ENCODE measurements around the gene USP48. TPM values are rescaled to one million over a fixed set of nuclear protein-coding genes. Genes with fewer than 3 reads are reported as not detected.

Gene USP48
- total RNA-seq, 1 donor from 2014 or later: 28.4 TPM

DNA sequence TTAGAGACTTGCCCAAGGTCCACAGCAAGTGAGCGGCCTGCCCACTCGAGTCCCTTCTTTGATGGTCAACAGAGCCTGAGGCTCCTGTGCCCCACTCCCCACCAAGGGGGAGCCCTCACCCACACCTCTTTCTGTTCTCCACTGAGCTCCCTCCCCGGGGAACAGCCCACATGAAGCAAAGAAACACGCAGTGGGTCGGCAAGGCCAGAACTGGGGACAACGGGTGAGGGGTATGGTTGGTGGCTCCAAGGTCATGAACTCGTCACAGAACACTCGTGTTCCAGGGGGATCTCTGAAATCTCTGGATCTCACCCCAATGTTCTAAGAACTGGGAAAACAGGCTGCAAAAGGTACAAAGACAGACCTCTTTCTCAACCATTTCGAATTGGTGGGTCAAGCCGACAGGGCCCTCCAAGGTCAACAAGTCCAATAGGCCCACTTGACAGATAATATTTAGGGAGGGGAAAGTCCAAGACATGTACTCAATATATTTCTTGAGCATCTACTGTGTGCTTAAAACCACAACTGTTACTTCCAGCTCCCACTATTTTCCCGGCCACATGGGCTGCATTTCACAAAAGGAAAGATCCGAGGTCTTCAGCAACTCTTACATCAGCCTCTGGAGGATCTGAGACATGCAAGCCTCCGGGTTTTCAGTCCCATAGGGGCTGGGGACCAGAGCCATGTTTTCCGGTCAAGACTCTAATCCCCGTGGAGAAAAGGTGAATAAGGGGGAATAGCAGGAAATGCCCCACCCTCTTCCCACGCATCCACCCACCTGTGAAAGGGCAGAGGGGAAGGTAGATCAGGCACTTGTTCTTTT, 112.7 kb downstream of the USP48 start:
- DNase-seq (ENCODE audit: low read depth): no peak

DNA sequence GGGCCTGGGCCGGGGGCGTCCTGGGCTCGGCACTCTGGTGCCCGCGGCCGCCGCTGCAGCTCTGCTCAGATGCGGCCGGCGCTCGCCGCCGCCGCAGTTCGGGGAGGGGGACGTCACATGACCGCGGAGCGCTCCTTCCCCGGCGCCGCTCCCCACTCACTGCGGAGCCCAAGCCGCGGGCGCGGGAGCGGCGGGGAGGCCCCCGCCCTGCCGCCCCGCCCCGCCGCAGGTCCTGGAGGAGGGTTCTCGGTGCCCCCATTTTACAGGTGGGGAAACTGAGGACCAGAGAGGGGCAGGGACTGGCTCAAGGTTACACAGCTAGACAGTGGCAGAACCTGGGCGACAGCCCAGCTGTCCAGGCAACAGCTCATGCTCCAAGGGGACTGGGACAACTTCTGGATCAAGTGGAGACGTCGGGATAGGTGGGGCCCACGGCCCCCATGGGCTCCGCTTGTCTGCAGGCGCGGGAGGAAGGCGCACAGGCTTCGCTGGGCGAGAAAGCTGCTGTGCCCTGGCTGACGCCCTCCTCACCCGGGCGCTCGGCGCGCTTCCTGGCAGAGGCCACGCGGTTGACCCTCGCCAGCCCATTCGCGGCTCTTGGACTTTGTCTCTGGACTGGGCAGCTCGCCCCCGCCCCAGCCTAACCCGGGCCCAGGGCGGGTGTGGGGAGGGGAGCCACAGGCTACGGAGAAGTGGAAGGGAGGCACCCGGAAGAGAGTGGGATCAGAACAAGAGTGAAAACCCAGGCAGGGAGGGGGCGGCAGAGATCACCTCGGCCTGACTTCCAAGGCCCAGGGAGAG, 113.5 kb downstream of the USP48 start, which contains the start of gene RAP1GAP:
TSS of gene RAP1GAP (minus strand) at position 100 of the 801 bp plus-strand sequence. CDS start 49,325 bp downstream, outside the sequence.
- DNase-seq (ENCODE audit: low read depth): no peak

DNA sequence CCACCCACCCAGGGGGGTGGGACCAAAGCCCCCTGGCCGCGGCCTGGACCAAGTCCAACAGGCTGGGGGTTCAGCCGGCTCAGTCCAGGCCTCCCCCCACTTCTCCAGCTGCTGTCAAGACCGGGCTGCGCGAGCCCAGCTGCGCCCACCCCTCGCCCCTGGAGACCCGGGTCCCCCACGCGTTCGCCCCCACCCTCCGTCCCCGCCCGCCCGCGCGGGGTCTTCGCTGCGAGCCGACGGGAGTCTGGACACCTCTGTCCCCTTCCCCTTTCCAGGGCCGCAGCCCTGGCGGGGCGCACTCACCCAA, 114.0 kb downstream of the USP48 start:
- DNase-seq (ENCODE audit: low read depth): no peak

DNA sequence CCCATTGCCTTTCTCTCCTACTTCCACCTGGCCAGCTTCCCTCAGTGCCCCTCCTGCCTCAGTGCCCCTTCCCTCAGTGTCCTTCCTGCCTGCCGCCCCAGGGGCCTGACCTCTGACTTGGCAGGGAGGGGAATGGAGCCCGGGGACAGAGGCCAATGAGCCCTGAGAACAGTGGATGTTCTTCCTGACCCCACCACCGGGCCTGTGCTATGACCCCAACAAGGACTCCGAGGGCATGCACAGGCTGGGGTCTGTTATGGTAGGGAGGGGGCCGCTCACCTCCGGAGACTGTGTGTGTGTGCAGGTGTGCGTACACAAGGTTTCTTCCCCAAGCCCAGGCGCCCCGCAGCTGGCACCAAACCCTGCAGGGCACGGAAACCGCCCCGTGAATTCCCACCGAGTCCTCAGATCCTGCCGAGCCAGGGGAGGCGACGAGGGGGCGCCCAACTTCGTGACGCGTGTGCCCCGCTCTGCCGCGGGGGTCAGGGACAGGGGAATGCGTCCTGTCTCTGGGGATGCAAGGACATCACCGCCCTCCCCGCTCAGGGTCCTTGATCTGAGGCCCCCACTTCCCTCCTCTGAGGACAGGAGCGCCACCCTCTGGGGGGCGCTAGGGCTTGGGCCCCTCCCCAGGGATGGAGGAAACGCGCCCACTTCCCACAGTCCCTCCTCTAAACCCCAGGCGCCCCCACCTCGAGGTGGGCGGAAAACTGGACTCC, 114.6 kb downstream of the USP48 start:
- no peak for DNase-seq (ENCODE audit: low read depth)

DNA sequence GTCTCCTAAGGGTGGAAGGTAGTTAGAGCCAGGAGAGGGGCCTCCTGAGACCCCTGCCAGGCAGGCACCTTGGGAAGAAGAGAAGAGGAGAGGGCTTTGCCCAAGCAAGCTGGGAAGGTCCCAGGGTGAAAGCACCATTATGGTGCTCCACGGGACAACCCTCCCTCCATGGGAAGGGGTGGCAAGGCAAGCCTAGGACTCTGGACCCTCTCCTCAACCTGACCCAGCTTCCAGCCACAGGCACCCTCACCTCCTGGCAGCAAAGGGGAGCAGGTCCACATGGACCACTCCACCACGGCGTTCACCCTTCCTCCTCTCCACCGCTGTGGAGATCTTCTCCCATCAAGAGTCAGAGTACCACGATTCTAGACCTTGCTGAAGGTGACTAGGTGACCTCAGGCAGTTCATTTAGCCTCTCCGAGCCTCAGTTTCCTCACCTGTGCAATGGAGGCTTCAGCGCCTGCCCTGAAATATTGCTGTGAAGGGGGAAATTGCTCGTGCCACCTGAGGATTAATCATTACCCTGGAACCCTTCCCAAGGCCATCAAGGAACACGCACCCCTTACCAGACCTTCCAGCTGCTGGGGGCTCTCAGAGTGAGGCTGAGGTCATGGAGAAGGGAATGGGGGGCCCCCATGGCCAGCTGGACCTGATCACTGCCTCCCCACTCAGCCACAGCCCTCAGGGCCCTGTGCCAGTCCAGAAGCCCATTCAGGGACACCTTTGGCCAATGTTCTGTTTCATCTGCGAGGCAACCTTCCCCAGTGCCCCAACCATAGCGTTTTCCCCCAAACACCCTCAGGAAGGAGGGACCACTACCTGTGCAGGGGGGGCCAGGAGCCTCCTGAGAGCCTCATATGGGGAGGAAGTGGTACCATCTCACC, 115.4 kb downstream of the USP48 start:
- no peak for DNase-seq (ENCODE audit: low read depth)

DNA sequence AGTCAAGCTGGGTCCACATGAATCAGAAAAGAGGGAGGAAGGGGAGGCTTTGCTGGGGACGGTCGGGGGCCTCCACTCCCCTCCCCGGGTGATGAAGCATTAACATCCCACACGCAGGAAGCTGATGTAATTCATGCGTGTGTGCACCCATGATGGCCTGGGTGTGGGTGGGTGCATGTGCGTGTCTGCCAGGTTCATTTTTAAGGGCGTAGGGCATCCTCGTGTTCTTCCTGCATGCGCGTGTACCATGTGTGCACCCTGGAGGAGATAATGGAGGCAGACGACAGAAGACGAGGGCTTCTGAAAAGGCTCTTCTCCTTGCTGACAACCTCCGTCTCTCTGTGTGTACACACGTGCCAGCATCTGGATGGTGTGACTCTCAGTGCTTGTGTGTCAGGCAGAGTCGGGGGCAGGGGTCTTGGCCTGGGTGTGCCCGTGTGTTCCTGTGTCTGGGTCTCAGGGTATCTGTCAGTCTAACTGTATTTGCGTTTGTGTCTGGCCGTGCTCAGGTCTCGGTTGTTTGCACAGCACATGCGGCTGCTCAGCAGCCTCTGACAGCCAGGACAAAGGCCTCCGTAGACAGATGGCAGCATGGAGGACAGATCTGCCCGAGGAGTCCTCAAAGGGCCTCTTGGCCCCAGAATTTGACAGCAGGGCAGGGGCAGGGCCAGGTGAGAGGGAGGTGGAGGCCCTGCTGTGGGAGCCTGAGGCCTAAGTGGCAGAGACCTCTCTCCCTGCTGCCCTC, 116.2 kb downstream of the USP48 start:
- no peak for DNase-seq (ENCODE audit: low read depth)

- DNase-seq (ENCODE audit: low read depth): no peak
These were observed 117.0 kb downstream of the USP48 start for GRCh38 chr1:21665711-21666575.

DNA sequence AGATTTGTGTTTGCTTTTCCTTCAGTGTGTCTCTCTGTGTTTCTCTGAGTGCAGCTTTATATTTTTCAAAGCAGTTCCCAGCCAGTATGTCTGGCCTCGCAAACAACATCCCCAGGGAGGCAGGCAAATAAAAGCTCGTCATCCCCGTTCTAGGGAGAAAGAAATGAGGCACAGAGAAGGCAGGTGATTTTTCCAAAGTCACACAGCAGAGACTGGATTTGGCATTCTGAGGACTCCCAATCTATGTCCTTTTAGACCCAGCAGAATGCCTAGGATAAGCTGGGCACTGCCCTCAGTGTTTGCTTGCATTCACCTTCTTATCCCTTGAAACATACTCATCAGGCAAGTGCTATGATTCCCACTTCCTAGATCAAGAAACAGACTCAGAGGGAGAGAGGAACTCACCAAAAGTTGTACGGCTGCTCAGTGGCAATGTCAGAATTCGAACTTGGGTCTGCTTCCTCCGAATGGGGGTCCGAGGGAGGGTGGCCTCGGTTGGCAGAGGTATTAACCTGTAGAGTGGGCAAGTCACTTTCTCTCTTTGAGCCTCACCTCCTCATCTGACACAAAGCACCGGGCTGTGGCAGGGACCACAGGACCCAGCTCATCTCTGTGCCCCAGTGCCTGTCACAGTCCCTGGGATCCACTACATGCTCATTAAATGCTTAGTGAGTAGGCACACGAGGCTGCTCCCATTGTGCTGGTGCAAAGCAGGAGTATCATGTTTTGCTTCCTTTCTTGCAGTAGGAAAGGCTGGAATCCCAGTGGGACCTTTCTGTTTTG, 118.0 kb downstream of the USP48 start:
- no peak for DNase-seq (ENCODE audit: low read depth)

DNA sequence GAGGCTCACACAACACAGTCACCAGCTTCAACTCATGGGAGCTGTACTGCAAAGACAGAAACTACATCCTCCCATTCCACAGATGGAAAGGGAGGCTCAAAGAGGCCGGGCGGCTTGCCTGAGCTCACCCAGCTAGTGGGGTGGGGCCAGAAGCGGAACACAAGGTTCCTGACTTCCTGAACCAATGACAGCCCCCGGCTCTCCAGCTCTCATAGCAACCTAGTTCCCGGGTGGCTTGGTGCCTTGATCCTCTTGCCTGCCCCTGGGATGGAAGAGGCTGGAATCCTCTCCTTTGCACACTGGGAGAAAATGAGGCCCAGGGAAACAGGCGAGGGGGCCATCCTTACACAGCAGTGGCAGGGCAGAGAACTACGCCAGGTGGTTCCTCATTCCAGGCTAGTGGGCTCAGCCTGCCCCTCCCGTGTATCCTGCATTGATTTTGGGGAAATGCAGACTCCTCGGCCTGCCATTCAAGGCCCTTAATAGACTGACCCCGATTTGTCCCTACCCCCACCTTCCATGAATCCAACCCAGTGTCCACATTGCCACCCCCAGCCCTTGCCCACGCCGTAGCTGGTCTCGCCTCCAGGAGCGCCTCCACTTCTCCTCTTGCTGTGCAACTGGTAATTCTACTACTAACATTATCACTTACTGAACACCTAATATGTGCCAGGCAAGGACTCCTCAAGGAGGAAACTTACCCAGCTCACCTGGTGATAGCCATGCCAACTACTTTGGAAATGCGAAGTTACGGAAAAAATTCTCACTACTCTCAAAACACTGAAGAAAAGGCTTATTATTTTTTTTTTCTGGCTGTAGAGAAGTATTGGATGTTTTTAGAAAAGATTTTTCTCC, 118.8 kb downstream of the USP48 start:
- no peak for DNase-seq (ENCODE audit: low read depth)

- no peak for DNase-seq (ENCODE audit: low read depth)
These were observed 119.5 kb downstream of the USP48 start for GRCh38 chr1:21663248-21663950.

- no peak for DNase-seq (ENCODE audit: low read depth)
These were observed 120.3 kb downstream of the USP48 start for GRCh38 chr1:21662426-21663247.

DNA sequence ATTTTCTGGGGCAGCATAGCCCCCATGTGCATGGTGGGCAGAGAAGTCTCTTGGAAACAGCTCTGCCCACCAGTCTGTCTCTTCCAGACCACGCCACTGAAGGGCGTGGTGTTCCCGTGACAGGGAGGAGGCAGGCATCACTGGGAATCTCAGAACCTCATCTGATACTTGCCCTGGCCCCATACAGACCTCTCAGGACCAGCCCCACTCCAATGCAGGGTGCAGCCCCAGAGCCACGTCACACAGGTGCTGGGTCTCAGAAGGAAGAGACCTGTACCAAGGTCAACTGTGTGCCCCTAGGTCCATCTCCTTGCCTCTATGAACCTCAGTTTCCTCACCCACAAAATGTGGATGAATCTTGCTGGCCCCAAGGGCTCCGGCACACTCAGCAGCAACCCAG, 121.1 kb downstream of the USP48 start:
- no peak for DNase-seq (ENCODE audit: low read depth)

DNA sequence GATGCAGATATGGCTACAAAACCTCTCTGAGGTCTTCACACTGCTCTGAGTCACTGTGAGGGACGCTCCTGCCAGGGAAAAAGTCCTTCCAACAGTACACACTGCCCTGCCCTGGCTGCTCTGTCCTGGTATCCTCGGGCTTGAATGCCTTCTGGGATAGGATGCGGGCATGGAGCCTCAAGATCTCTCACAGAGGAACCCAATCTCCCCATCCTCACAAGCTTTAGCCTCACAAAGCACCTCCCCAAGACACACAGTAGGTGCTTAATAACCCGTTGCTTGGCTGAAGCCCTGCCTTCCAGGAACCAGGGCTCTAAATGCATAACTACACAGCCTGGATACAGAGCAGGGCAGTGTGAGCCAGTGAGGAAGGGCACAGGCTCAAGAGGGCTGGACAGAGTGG, 123.0 kb downstream of the USP48 start:
- DNase-seq (ENCODE audit: low read depth): no peak

DNA sequence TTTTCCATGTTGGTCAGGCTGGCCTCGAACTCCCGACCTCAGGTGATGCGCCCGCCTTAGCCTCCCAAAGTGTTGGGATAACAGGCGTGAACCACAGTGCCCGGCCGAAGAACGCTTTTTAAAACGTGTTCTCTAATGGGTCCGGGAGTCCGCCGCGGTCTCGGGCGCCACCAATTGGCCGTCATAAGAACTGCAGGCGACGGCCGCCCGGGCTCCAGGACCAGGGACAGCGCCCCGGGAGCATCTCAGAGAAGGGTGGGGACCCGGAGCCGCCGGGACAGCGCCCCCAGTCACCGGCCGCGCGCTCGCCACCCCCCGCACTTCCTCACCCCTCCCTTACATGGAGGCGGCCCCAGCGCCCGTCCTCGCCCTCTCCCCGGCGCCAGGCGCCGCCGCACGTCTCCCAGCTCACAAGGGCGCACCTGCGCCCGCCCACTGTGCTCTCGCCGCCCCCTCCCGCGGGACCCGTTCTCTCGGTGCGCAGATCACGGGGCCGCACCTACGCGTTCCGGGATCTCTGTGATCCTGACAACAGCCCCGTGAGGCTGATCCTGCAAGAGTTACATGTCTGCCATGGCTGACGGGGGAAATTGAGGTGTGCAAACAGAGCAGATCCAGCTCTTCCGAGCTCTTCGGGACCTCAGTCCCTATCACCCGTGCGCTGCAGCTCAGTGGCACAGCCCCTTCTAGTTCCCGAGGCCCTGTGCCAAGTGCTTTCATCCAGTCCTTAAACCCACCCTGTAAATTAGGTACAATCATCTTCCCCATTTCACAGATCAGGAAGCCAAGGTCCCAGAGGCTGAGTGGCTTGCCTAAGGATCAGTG, 123.6 kb downstream of the USP48 start:
- DNase-seq (ENCODE audit: low read depth): peak; percentile 54
